AG04450 (cell line): ENCODE measurements around the gene MAP1LC3B. TPM values are rescaled to one million over a fixed set of nuclear protein-coding genes. Genes with fewer than 3 reads are reported as not detected.

ENCODE experiments used
- CTCF ChIA-PET: fragments of 300-600, 350-600 bp; formaldehyde crosslinking; extraction: SDS; loops from one replicate; lab custom pipeline; 2022; ENCODE audit warnings: antibody characterized with exemption, inconsistent platforms; lab: Charles Lee
- POLR2A ChIA-PET: fragments of 350-600 bp; formaldehyde crosslinking; extraction: SDS; loops from one replicate; lab custom pipeline; 2021; ENCODE audit warnings: antibody characterized with exemption, inconsistent platforms; lab: Yijun Ruan, JAX
- DNase-seq: peaks from one replicate; pipeline ENCODE4 v3.0.0-alpha.2; 2011; ENCODE audit warnings: low read depth, low spot score
- H3K27ac ChIP-seq: one replicate; pipeline ENCODE4 v1.5.1; 2012; ENCODE audit warnings: low read depth, low read length, control low read depth
- H3K27me3 ChIP-seq: one replicate; pipeline ENCODE4 v1.6.0; 2012; ENCODE audit warnings: low read length; ENCODE audit not compliant: control insufficient read depth, insufficient read depth
- H3K4me3 ChIP-seq: 2 replicates; pipeline ENCODE4 v1.5.1; 2011; ENCODE audit warnings: mild to moderate bottlenecking, low read depth, low read length, control low read depth
- H3K9me3 ChIP-seq: 2 replicates; pipeline ENCODE4 v1.5.1; 2012; ENCODE audit warnings: low read length; ENCODE audit not compliant: control insufficient read depth, insufficient read depth
- polyA plus RNA-seq: library from polyadenylated mRNA; depleted of rRNA; stranded (reverse); fragments of >200 nt; gene quantifications from 2 replicates; pipeline ENCODE4 v1.2.3, GENCODE V29; 2011
- TF ChIP-seq, protein P1 (sequence below): IDR thresholded peaks from 2 replicates; pipeline ENCODE4 v1.5.1; 2011; ENCODE audit warnings: low read depth, low read length, control low read depth, inconsistent platforms

The MAP1LC3B gene
- polyA plus RNA-seq, 1 experiment: 70.1 TPM

DNA sequence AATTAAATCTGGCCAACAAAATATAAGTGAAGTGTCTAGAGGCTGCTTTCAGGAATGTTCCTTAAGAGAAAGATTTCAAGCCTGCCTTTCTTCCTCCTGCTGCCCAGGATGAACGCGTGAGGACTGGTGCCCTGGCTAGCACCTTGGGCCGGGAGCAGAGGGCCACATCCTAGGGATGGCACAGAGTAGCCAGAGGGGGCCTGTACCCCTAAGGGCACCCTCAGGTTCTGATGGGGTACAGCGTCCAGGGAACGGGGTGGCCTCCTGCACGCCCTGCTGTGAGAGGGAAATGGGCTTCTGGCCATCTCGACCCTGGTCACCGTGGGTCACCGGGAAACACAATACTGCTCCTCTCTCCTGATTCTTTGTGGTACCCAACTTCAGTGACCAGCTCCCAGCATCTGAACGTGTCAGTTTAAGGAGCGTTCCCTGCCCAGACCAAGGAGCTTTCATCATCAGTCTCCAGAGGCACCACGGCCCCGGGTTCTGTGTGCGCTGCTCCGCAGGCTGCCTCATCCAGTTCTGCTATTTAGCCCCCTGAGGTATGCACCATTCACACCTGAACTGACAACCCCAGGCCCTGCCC is 40.3 kb downstream of the MAP1LC3B start:
- Histone ChIP-seq H3K27me3 (no peaks in the 10 kb centered on the region), H3K4me3 (no peak overlapping the region), H3K9me3 (no peaks in the 10 kb centered on the region; the same call in 1 of the 2 replicates), H3K27ac (peak overlapping the region; percentile 52)
- ChIA-PET POLR2A (no interaction called here), CTCF (interaction anchor here (0.7 to 1.3 kb wide), 2 partner anchors 15 to 16 kb away, joined by 3 to 5 read pairs; no protein-coding TSS in a partner anchor)
- TF ChIP-seq, protein P1, sequence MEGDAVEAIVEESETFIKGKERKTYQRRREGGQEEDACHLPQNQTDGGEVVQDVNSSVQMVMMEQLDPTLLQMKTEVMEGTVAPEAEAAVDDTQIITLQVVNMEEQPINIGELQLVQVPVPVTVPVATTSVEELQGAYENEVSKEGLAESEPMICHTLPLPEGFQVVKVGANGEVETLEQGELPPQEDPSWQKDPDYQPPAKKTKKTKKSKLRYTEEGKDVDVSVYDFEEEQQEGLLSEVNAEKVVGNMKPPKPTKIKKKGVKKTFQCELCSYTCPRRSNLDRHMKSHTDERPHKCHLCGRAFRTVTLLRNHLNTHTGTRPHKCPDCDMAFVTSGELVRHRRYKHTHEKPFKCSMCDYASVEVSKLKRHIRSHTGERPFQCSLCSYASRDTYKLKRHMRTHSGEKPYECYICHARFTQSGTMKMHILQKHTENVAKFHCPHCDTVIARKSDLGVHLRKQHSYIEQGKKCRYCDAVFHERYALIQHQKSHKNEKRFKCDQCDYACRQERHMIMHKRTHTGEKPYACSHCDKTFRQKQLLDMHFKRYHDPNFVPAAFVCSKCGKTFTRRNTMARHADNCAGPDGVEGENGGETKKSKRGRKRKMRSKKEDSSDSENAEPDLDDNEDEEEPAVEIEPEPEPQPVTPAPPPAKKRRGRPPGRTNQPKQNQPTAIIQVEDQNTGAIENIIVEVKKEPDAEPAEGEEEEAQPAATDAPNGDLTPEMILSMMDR: no peak
- DNase-seq: no peak

DNA sequence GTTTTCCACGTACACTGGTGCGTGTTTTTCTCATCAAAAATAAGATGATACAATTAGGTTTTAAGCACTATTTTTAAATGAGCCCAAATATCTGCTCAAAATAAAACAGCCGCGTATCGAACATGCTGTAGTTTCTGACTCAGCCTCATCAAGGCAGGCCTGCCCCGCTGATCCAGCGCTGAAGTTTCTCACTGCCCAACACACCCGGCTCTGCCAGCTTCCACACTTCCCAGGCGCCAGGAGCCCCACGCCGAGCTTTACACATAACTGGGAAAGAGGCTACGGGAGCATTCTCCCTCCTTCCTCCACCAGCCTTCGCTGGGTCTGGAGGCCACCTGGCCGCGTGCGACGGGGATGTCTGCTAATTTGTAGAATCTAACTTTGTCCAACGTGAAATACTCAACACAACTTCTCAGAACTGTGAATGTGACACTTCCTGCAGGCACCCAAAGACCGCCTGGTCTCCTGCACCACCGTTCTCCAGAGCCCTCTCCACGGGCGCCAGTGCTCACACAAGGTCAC is 42.1 kb downstream of the MAP1LC3B start:
- H3K27ac ChIP-seq: no peak overlapping the region
- H3K27me3 ChIP-seq: no peaks in the 10 kb centered on the region
- no peak for DNase-seq
- H3K9me3 ChIP-seq: no peaks in the 10 kb centered on the region; the same call in 1 of the 2 replicates
- POLR2A ChIA-PET: no interaction called here
- H3K4me3 ChIP-seq: no peak overlapping the region
- CTCF ChIA-PET: no interaction called here
- TF ChIP-seq, protein P1: no peak

DNA sequence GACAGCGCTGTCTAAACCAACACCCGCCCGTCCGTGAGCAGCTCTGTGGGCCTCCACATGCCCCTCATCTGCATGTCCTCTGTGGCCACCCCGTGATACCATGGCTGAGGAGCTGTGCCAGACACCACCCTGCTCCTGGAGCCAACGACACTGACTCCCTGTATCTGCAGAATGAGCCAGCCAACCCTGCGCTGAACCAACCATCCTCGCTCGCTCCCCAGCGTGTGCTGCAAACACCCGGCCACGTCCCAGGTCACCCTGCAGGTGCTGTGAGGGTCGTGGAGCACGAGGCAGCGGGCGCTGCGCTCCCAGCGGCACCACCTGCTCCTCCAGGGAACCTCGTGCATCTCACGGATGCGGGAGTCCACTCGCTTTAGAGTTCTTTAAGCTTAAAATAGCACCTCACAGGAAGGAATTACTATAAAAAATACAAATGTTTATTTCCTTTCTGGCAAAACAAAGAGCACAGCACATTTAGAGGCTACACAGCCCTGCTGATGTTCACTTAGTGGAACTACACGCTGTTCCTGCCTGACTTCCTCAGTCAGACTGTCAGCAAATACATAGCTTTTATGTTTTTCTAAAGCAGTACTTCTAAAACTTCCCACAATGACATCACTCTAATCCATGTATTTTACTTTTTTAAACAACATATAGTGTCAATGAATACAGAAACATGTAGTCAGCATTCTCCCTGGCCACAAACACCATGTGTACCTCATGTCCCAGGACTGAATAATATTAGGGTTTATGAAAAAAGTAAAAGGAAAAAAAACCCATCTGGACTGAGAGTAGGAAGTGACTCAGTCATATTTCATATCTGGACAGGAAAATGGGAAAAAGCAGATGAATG is 43.5 kb downstream of the MAP1LC3B start:
- Histone ChIP-seq H3K27me3 (no peaks in the 10 kb centered on the region), H3K27ac (peak overlapping the region; percentile 85), H3K9me3 (no peaks in the 10 kb centered on the region; the same call in 1 of the 2 replicates), H3K4me3 (0 out of 2 replicates have a peak overlapping the region, but pooled peaks have one; percentile 5)
- DNase-seq: peak; percentile 84
- ChIA-PET POLR2A (interaction anchor here (0.9 to 1.4 kb wide), 3 partner anchors 12 to 29 kb away, joined by 3 to 7 read pairs (median 3); no protein-coding TSS in a partner anchor), CTCF (interaction anchor here (1.8 kb wide), 1 partner anchor 19 kb away, joined by 10 read pairs; no protein-coding TSS in a partner anchor)
- TF ChIP-seq, protein P1: no peak

DNA sequence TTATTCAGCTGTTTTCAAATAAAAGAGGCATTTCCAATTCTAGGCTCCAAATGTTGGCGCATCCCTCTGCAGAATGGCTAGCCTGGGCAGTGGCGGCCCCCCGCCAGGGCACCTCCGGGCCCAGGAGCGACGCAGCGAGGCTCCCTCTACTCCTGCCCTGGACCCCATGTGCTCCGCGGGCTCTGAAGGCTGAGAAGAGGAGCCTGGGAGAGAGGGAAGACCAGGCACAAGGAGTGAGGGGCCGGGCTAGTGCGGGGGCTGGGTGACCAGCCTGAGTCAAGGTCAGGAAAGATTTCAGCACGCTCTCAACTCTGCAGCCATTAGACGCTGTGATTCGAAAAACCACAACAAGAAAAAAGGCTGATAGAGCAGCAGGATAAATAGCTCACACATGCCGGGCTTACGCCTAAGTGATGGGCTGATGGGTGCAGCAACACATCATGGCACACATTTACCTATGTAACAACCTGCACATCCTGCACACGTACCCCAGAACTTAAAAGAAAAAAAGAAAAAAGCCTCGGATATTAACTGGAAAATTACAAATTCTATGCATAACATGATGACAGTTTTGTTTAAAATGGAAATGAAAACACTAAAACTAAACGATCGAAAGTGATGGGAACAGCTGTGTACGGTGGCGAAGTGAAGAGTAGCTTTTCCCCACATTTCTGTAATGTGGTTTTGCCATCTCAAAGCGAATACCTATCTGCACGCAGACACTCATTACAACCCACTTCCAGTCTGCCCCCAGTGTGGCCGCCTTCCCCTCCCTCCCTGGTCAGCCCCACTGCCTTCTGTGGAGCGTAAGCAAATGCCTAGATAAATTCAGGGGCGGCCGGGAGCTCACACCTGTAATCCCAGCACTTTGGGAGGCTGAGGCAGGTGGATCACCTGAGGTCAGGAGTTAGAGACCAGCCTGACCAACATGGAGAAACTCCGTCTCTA is 44.4 kb downstream of the MAP1LC3B start:
- H3K9me3 ChIP-seq: no peaks in the 10 kb centered on the region; the same call in 1 of the 2 replicates
- no peaks in the 10 kb centered on the region for H3K27me3 ChIP-seq
- TF ChIP-seq, protein P1: no peak
- ChIA-PET CTCF (interaction anchor here (0.6 to 1.8 kb wide), 2 partner anchors 20 to 22 kb away, joined by 3 to 10 read pairs; no protein-coding TSS in a partner anchor), POLR2A (interaction anchor here (0.9 to 1.4 kb wide), 3 partner anchors 11 to 28 kb away, joined by 3 to 7 read pairs (median 3); no protein-coding TSS in a partner anchor)
- DNase-seq: no peak
- peak overlapping the region; percentile 85 for H3K27ac ChIP-seq
- no peak overlapping the region for H3K4me3 ChIP-seq
